GM23248 (cell line): ENCODE measurements around the gene ARHGAP8. TPM values are rescaled to one million over a fixed set of nuclear protein-coding genes. Genes with fewer than 3 reads are reported as not detected.

Source experiments
- DNase-seq: peaks from one replicate; pipeline ENCODE4 v3.0.0-alpha.2; 2015
- H2AFZ ChIP-seq: fragments of 200-600 bp; sonication (generic); 2 replicates; pipeline ENCODE4 v1.6.1; 2016; ENCODE audit warnings: antibody characterized with exemption
- H3F3A ChIP-seq: fragments of 200-600 bp; sonication (generic); 2 replicates; pipeline ENCODE4 v1.6.1; 2016; ENCODE audit warnings: mild to moderate bottlenecking, antibody characterized with exemption, mixed run types; ENCODE audit not compliant: insufficient read depth
- H3K27ac ChIP-seq: fragments of 200-600 bp; sonication (generic); 2 replicates; pipeline ENCODE4 v1.5.1; 2016; ENCODE audit warnings: mild to moderate bottlenecking
- H3K27me3 ChIP-seq: fragments of 200-600 bp; sonication (generic); replicated peaks from 2 replicates; pipeline ENCODE4 v1.6.1; 2016; ENCODE audit warnings: mild to moderate bottlenecking; ENCODE audit not compliant: insufficient read depth
- H3K36me3 ChIP-seq: fragments of 200-600 bp; sonication (generic); 2 replicates; pipeline ENCODE4 v1.6.1; 2016; ENCODE audit warnings: low read depth, mild to moderate bottlenecking
- H3K4me1 ChIP-seq: fragments of 200-600 bp; sonication (generic); 2 replicates; pipeline ENCODE4 v1.6.1; 2016; ENCODE audit warnings: mild to moderate bottlenecking; ENCODE audit not compliant: insufficient read depth
- H3K4me2 ChIP-seq: fragments of 200-600 bp; sonication (generic); one replicate; pipeline ENCODE4 v1.6.1; 2016; ENCODE audit warnings: mild to moderate bottlenecking; ENCODE audit not compliant: unreplicated experiment
- H3K4me3 ChIP-seq: fragments of 200-600 bp; sonication (generic); 2 replicates; pipeline ENCODE4 v1.5.1; 2016; ENCODE audit warnings: mild to moderate bottlenecking
- H3K79me2 ChIP-seq: fragments of 200-600 bp; sonication (generic); 2 replicates; pipeline ENCODE4 v1.6.1; 2016; ENCODE audit warnings: mild to moderate bottlenecking; ENCODE audit not compliant: insufficient read depth
- H3K9ac ChIP-seq: fragments of 200-600 bp; sonication (generic); 2 replicates; pipeline ENCODE4 v1.6.1; 2016; ENCODE audit warnings: mild to moderate bottlenecking
- H3K9me2 ChIP-seq: fragments of 200-600 bp; sonication (generic); 2 replicates; pipeline ENCODE4 v1.6.1; 2016; ENCODE audit warnings: mixed run types, mild to moderate bottlenecking, moderate library complexity; ENCODE audit not compliant: insufficient read depth
- H3K9me3 ChIP-seq: fragments of 200-600 bp; sonication (generic); one replicate; pipeline ENCODE4 v1.6.1; 2017; ENCODE audit warnings: low read depth
- H4K20me1 ChIP-seq: fragments of 200-600 bp; sonication (generic); 2 replicates; pipeline ENCODE4 v1.6.0; 2016; ENCODE audit not compliant: insufficient read depth
- EZH2 ChIP-seq: fragments of 200-600 bp; sonication (generic); IDR thresholded peaks from 2 replicates; pipeline ENCODE4 v1.6.1; 2018; ENCODE audit warnings: antibody characterized with exemption, mild to moderate bottlenecking; ENCODE audit not compliant: insufficient read depth, poor library complexity, severe bottlenecking
- EZH2phosphoT487 ChIP-seq: fragments of 200-600 bp; sonication (generic); IDR thresholded peaks from 2 replicates; pipeline ENCODE4 v1.6.1; 2018; ENCODE audit warnings: antibody characterized with exemption, moderate library complexity, mild to moderate bottlenecking, low read depth; ENCODE audit not compliant: insufficient read depth
- WGBS, 2 experiments: methylation state at CpG; one replicate each; pipeline ENCODE4 v1.1.6; 2015 to 2017; ENCODE audit warnings: low lambda C conversion rate in 2 of 2, low coverage in 1 of 2; ENCODE audit errors: missing lambda C conversion rate in 2 of 2; 5-methylcytosine and 5-hydroxymethylcytosine counted together
- in situ Hi-C: fragments of 300-500 bp; cut with MboI; formaldehyde crosslinking; loops from 2 replicates; pipeline ENCODE4 v1.15.0; 2020
- polyA plus RNA-seq: library from polyadenylated mRNA; unstranded; fragments of >200 nt; fragmentation: Nextera tagmentation; extraction: Ambion mirVana; gene quantifications from 2 replicates; pipeline ENCODE4 v1.2.1, GENCODE V29; 2016
- total RNA-seq: library from RNA; depleted of rRNA; stranded (reverse); fragments of >200 nt; shearing (Covaris generic); gene quantifications from 2 replicates; pipeline ENCODE4 v1.2.3, GENCODE V29; 2014; rRNA removed

Gene ARHGAP8
- total and polyA plus RNA-seq, 2 experiments from 2014 or later = 0.54 TPM; not detected in 1

DNA sequence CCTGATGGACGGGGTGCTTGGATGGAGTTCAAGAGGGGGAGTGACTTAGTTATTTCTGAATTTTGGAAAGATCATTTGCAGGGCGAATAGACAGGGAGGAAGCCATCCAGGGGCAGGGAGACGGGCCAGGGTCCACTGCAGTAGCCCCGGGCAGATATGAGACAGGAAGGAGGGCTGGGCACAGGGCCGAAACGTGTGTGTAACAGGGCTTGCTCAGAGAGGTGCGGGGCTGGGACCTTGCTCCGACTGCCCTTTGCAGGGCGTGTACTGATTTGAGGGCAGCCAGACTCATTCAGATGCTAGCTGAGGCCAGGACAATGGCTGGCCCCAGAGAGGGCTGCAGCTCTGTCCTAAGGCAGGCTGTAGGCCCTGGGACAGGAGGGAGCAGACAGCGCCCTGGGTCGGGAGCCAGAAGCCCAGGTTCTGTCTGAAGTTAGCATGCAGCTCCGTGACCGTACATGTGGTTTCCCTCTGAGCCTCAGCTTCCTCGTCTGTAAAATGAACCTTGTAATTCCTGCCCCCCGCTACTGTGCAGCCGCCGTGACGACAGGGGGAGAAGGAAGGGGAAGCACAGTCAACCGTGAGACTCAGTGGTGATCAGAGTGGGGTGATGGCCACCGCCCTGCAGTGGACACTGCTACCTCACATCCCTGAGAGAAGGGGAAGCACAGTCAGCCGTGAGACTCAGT is 154.0 kb downstream of the ARHGAP8 start:
- no peak overlapping the region for H3K27ac ChIP-seq
- TF ChIP-seq EZH2 (no peak), EZH2phosphoT487 (no peak)
- H3K9ac ChIP-seq = no peak overlapping the region
- H4K20me1 ChIP-seq = no peaks in the 10 kb centered on the region
- H2AFZ ChIP-seq = no peak overlapping the region
- in situ Hi-C loops = no loop called here
- DNase-seq = no peak
- no peaks in the 10 kb centered on the region for H3K4me1 ChIP-seq
- 69 to 75% methylated on average over 19 to 21 of the region's 21 CpGs for WGBS, 2 experiments
- H3K79me2 ChIP-seq = no peaks in the 10 kb centered on the region
- H3K9me3 ChIP-seq = no peaks in the 10 kb centered on the region
- H3K4me3 ChIP-seq = no peak overlapping the region
- no peak overlapping the region for H3K4me2 ChIP-seq
- H3F3A ChIP-seq = no peaks in the 10 kb centered on the region
- no peaks in the 10 kb centered on the region for H3K9me2 ChIP-seq
- H3K36me3 ChIP-seq = no peaks in the 10 kb centered on the region
- peaks cover 6% of the 10 kb centered on the region; the same call in 1 of the 2 replicates for H3K27me3 ChIP-seq

DNA sequence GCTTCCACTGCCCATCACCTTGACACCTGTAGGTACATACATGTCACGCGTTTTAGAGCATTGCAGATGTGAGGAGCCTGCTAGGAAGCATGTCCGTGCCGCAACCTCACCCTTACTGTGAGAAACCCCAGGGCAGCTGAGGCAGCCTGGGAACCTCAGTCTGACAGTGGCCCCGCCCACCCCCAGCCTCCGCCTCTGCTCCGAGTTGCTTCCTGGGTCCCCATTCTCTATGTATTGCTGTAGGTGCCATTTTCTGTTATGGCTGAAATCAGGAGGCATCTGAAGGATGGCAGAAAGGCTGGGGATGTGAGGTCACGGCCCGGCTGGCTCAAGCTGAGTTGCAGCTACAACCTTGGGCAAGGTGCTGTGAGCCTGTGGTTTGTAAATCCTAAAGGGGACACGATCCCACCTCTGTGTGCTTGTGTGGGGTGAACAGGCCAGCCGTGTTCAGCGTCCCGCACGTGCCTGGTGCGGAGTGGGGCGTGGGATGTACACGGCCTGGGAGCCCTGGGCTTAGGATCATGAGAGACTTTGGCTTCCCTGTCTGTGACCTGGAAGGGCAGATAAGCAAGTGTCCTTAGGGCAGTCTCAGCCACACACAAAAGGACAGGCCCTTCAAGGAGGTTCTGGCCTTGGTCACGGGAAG is 154.7 kb downstream of the ARHGAP8 start:
- Histone ChIP-seq H3K79me2 (no peaks in the 10 kb centered on the region), H3K36me3 (no peaks in the 10 kb centered on the region)
- 71 to 75% methylated on average over 18 of the region's 18 CpGs for WGBS, 2 experiments

DNA sequence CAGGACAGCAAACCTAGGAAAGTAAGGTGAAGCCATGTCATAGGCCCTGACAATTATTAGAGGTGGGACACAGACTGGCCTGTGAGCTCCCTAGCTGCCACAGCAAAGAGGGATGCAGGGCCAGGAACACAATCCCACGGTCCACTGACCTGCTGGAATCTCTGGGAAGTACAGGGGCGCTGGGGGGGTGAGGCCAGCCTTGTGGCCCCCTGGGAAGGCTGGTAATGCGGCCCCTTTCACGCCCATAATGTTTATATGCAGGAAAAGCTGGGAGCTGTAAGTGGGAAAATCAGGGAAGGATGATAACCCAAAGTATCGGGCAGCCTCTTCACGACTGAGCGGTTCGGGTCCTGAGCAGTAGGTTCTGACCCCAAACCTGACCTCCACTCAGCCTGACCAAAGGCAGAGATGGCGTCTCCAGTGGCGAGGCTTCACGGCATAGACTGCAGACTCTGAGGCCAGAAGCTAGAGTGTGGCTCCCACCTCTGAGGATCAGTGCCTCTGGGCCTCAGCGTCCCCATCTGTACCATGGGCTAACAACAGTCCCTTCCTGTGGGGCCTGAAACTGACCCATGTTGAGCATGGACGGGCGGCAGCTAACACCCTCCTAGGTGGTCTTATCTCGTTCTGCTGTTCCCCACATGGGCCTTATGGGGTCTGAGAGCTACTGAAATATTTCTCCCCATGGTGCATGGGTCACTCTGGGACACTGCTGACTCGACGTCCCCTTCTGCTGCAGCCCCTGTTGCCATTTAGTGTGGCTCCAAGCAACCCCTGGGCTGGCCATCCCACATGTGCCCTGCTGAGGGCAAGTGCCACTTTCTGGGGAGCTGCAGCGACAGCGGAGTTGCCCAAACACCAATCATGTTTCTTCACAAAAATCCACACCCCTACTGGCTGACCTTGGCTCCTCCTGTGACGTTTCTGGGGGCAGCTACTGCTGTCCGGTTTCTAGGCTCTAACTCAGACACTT is 155.7 kb downstream of the ARHGAP8 start:
- no peak for DNase-seq
- Histone ChIP-seq H3F3A (no peaks in the 10 kb centered on the region), H4K20me1 (no peaks in the 10 kb centered on the region), H3K4me2 (no peak overlapping the region), H3K27ac (no peak overlapping the region), H3K27me3 (peaks cover 6% of the 10 kb centered on the region; the same call in 1 of the 2 replicates), H3K9ac (no peak overlapping the region), H2AFZ (no peak overlapping the region), H3K4me3 (no peak overlapping the region), H3K4me1 (no peaks in the 10 kb centered on the region), H3K36me3 (no peaks in the 10 kb centered on the region), H3K9me2 (no peaks in the 10 kb centered on the region), H3K79me2 (no peaks in the 10 kb centered on the region), H3K9me3 (no peaks in the 10 kb centered on the region)
- in situ Hi-C loops = no loop called here
- no peak for TF ChIP-seq EZH2phosphoT487
- no peak for TF ChIP-seq EZH2
- 55 to 61% methylated on average over 21 of the region's 21 CpGs for WGBS, 2 experiments

More for the DNA sequence above, 154.7 kb downstream of the ARHGAP8 start:
- TF ChIP-seq EZH2phosphoT487 (no peak), EZH2 (no peak)
- no peaks in the 10 kb centered on the region for H3K9me2 ChIP-seq
- peaks cover 6% of the 10 kb centered on the region; the same call in 1 of the 2 replicates for H3K27me3 ChIP-seq
- no peaks in the 10 kb centered on the region for H3F3A ChIP-seq
- H2AFZ ChIP-seq = no peak overlapping the region
- no peaks in the 10 kb centered on the region for H3K9me3 ChIP-seq
- H3K9ac ChIP-seq = no peak overlapping the region
- H3K4me3 ChIP-seq = no peak overlapping the region
- H3K27ac ChIP-seq = no peak overlapping the region
- H3K4me2 ChIP-seq = no peak overlapping the region
- no peaks in the 10 kb centered on the region for H4K20me1 ChIP-seq
- DNase-seq = no peak
- in situ Hi-C loops = no loop called here
- no peaks in the 10 kb centered on the region for H3K4me1 ChIP-seq

- Histone ChIP-seq H3K9ac (no peak overlapping the region), H3K36me3 (no peaks in the 10 kb centered on the region), H3F3A (no peaks in the 10 kb centered on the region), H3K9me3 (no peaks in the 10 kb centered on the region), H3K27ac (no peak overlapping the region), H2AFZ (no peak overlapping the region), H3K4me2 (no peak overlapping the region), H3K27me3 (peaks cover 2% of the 10 kb centered on the region; the same call in 1 of the 2 replicates), H3K4me1 (no peaks in the 10 kb centered on the region), H3K9me2 (no peaks in the 10 kb centered on the region), H3K4me3 (no peak overlapping the region), H3K79me2 (no peaks in the 10 kb centered on the region), H4K20me1 (no peaks in the 10 kb centered on the region)
- TF ChIP-seq EZH2 = no peak
- TF ChIP-seq EZH2phosphoT487 = no peak
- DNase-seq = no peak
- in situ Hi-C loops = no loop called here
- 52 to 61% methylated on average over 6 of the region's 6 CpGs for WGBS, 2 experiments
Observed at GRCh38 chr22:44909241-44909640, 156.9 kb downstream of the ARHGAP8 start.

Other genes with a start within 250 kb of the ARHGAP8 start
- 20.0 and 24.0 TPM in 2 replicates for gene PRR5, start 50.4 kb upstream of the ARHGAP8 start, total RNA-seq
- gene PRR5, start 50.4 kb upstream of the ARHGAP8 start, polyA plus RNA-seq = 18.2 and 18.9 TPM in 2 replicates